Activated CD8-positive, alpha-beta T cell treated with anti-CD3 and anti-CD28 coated beads, Interleukin-2, amount 10 ng/mL, durations not matched to agents 7 days and 5 days (primary cell): Measurements from ENCODE around the gene ARNT2. TPM values are rescaled to one million over a fixed set of nuclear protein-coding genes. Genes with fewer than 3 reads are reported as not detected.

Source experiments
- ATAC-seq: fragments of 150-1000 bp; cut with Tn5 transposase; one replicate; pipeline ENCODE4 v1.10.0; 2021; ENCODE audit warnings: moderate library complexity
- CTCF ChIA-PET: fragments of 350-600 bp; sonication (Branson Sonifier 250); formaldehyde crosslinking; loops from one replicate; lab custom pipeline; 2021; ENCODE audit warnings: antibody characterized with exemption; lab: Charles Lee
- POLR2A ChIA-PET: fragments of 350-600 bp; sonication (Branson Sonifier 250); formaldehyde crosslinking; loops from one replicate; lab custom pipeline; 2021; ENCODE audit warnings: antibody characterized with exemption; lab: Charles Lee
- DNase-seq: peaks from one replicate; pipeline ENCODE4 v3.0.0-alpha.2; 2020
- H3K27ac Mint-ChIP-seq: one replicate; pipeline ENCODE4 v1.8.0; 2021; ENCODE audit warnings: mild to moderate bottlenecking, mixed read lengths
- H3K27me3 Mint-ChIP-seq: one replicate; pipeline ENCODE4 v1.8.0; 2021; ENCODE audit warnings: low read depth, mixed read lengths
- H3K36me3 Mint-ChIP-seq: one replicate; pipeline ENCODE4 v1.8.0; 2021; ENCODE audit warnings: low read depth, mixed read lengths
- H3K4me1 Mint-ChIP-seq: one replicate; pipeline ENCODE4 v1.8.0; 2021; ENCODE audit warnings: low read depth, mixed read lengths
- H3K4me3 Mint-ChIP-seq: one replicate; pipeline ENCODE4 v1.8.0; 2021; ENCODE audit warnings: mild to moderate bottlenecking, mixed read lengths
- H3K9me3 Mint-ChIP-seq: one replicate; pipeline ENCODE4 v1.8.0; 2022; ENCODE audit warnings: mixed read lengths; ENCODE audit not compliant: insufficient read depth
- total RNA-seq, 2 experiments: library from RNA; stranded (reverse); gene quantifications; one replicate each; pipeline ENCODE4 v1.2.3, GENCODE V29; 2021

The ARNT2 gene
- total RNA-seq, 2 experiments from 2014 or later: not detected

GRCh38 chr15:80587816-80588456 lies 183.8 kb downstream of the ARNT2 start:
- Mint-ChIP-seq H3K9me3 (no peaks in the 10 kb centered on the region), H3K27ac (no peak overlapping the region), H3K4me1 (no peaks in the 10 kb centered on the region), H3K27me3 (peaks cover 7% of the 10 kb centered on the region), H3K4me3 (no peak overlapping the region), H3K36me3 (no peaks in the 10 kb centered on the region)
- ChIA-PET POLR2A (no interaction called here), CTCF (no interaction called here)
- DNase-seq: no peak
- ATAC-seq: no peak

GRCh38 chr15:80588801-80589200 lies 184.6 kb downstream of the ARNT2 start:
- Mint-ChIP-seq H3K4me3 (no peak overlapping the region), H3K4me1 (no peaks in the 10 kb centered on the region), H3K27me3 (peaks cover 7% of the 10 kb centered on the region), H3K9me3 (no peaks in the 10 kb centered on the region), H3K27ac (no peak overlapping the region), H3K36me3 (no peaks in the 10 kb centered on the region)
- ATAC-seq (no peak), DNase-seq (no peak)
- POLR2A ChIA-PET: no interaction called here
- CTCF ChIA-PET: no interaction called here

DNA sequence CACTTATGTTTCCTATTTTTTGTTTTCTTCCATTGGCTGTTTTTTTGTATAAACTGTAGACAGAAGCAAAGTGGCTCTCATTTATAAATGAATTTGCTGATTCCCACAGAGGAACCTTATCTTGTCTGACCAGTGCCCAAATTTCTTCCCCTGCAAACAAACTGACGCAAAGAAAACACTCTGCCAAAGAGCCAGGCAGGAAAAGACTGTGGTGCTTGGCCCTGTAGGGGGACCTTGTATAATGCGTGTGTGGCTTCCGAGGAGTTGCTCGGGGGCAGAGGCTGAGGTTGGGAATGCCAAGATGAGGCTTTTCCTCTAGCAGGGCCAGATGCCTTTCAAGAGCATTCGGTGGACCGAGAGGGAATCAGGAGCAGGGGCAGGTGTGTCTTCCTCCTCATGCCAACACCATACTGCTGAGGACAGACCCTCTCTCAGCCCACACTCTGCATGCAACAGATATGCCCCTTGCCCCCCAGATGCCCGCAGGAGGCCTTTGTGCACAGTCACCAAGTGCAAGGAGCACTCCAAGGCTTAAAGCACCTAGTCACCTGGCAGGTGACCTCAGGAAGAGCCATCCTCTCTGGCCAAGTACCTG lies 186.7 kb downstream of the ARNT2 start:
- ChIA-PET POLR2A (no interaction called here), CTCF (no interaction called here)
- no peaks in the 10 kb centered on the region for H3K4me1 Mint-ChIP-seq
- H3K27me3 Mint-ChIP-seq: peaks cover 6% of the 10 kb centered on the region
- no peak overlapping the region for H3K27ac Mint-ChIP-seq
- ATAC-seq (no peak), DNase-seq (no peak)
- H3K9me3 Mint-ChIP-seq: no peaks in the 10 kb centered on the region
- no peak overlapping the region for H3K4me3 Mint-ChIP-seq
- no peaks in the 10 kb centered on the region for H3K36me3 Mint-ChIP-seq

- no peaks in the 10 kb centered on the region for H3K9me3 Mint-ChIP-seq
- H3K36me3 Mint-ChIP-seq: no peaks in the 10 kb centered on the region
- CTCF ChIA-PET: interaction anchor here (1.6 kb wide), 1 partner anchor 185 kb away, joined by 6 read pairs; no protein-coding TSS in a partner anchor
Measured at GRCh38 chr15:80591471-80591870, 187.3 kb downstream of the ARNT2 start.

GRCh38 chr15:80591938-80592825 lies 188.0 kb downstream of the ARNT2 start:
- POLR2A ChIA-PET: no interaction called here
- no peak overlapping the region for H3K4me3 Mint-ChIP-seq
- no peaks in the 10 kb centered on the region for H3K9me3 Mint-ChIP-seq
- ATAC-seq (no peak), DNase-seq (no peak)
- no peaks in the 10 kb centered on the region for H3K36me3 Mint-ChIP-seq
- no peak overlapping the region for H3K27ac Mint-ChIP-seq
- CTCF ChIA-PET: interaction anchor here (1.6 kb wide), 1 partner anchor 184 kb away, joined by 6 read pairs; no protein-coding TSS in a partner anchor
- H3K4me1 Mint-ChIP-seq: no peaks in the 10 kb centered on the region
- H3K27me3 Mint-ChIP-seq: peaks cover 3% of the 10 kb centered on the region

More at GRCh38 chr15:80591471-80591870, 187.3 kb downstream of the ARNT2 start:
- POLR2A ChIA-PET: no interaction called here
- Mint-ChIP-seq H3K4me3 (no peak overlapping the region), H3K27ac (no peak overlapping the region), H3K4me1 (no peaks in the 10 kb centered on the region), H3K27me3 (peaks cover 3% of the 10 kb centered on the region)
- ATAC-seq (no peak), DNase-seq (no peak)

DNA sequence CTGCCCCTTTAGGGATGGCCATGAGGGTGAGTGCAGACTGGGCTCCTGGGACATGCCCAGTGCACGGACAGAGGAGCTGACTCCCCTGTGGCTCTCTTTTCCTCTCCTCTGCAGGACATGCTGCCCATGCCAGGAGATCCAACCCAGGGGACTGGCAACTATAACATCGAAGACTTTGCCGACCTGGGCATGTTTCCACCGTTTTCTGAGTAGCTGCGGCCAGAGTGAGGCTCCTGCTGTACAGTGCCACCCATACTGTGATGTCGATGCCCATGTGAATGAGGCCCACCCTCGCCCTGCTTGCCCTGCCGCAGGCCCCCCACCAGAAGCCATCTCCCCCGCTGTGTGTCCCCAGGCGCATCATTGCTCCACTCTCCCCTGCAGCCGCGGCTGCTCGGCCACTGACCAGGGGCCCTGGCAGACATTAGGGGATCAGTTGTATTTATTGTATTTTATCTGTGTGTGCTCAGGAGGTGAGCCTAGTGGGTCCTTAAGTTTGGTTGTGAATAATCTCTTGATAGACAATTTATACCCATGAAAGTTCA lies 189.4 kb downstream of the ARNT2 start:
- ATAC-seq (no peak), DNase-seq (no peak)
- no peak overlapping the region for H3K4me3 Mint-ChIP-seq
- H3K4me1 Mint-ChIP-seq: no peaks in the 10 kb centered on the region
- no peaks in the 10 kb centered on the region for H3K36me3 Mint-ChIP-seq
- H3K27me3 Mint-ChIP-seq: peaks cover 2% of the 10 kb centered on the region
- H3K9me3 Mint-ChIP-seq: no peaks in the 10 kb centered on the region
- ChIA-PET POLR2A (no interaction called here), CTCF (no interaction called here)
- H3K27ac Mint-ChIP-seq: no peak overlapping the region

- ChIA-PET POLR2A (no interaction called here), CTCF (no interaction called here)
- DNase-seq (no peak), ATAC-seq (no peak)
- Mint-ChIP-seq H3K27ac (no peak overlapping the region), H3K9me3 (no peaks in the 10 kb centered on the region), H3K36me3 (no peaks in the 10 kb centered on the region), H3K4me1 (no peaks in the 10 kb centered on the region), H3K4me3 (no peak overlapping the region), H3K27me3 (peaks cover 3% of the 10 kb centered on the region)
Measured at GRCh38 chr15:80594091-80594889, 190.1 kb downstream of the ARNT2 start.

DNA sequence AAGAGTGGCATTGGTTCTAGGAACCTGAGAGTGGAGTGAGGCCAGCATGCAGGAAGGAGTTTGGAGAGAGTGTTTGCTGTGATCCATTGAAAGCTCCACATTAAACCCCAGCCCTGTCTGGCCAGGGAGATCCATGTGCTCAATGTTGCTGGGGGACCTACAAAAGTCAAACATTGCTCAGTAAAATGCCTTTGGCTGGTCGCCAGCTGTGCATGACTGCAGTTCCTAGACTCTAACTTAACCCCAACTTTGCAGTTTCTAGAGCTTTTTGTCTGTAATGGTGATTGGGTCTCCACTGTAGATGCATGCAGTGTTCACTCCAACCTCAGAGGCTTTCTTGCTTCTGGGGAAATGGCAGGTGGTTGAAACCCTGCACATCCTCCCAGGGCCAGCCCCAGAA lies 191.2 kb downstream of the ARNT2 start:
- no peak overlapping the region for H3K27ac Mint-ChIP-seq
- ChIA-PET CTCF (no interaction called here), POLR2A (no interaction called here)
- no peak for DNase-seq
- H3K36me3 Mint-ChIP-seq: no peaks in the 10 kb centered on the region
- H3K4me3 Mint-ChIP-seq: no peak overlapping the region
- ATAC-seq: no peak
- H3K9me3 Mint-ChIP-seq: no peaks in the 10 kb centered on the region
- H3K4me1 Mint-ChIP-seq: no peaks in the 10 kb centered on the region
- H3K27me3 Mint-ChIP-seq: peaks cover 9% of the 10 kb centered on the region

DNA sequence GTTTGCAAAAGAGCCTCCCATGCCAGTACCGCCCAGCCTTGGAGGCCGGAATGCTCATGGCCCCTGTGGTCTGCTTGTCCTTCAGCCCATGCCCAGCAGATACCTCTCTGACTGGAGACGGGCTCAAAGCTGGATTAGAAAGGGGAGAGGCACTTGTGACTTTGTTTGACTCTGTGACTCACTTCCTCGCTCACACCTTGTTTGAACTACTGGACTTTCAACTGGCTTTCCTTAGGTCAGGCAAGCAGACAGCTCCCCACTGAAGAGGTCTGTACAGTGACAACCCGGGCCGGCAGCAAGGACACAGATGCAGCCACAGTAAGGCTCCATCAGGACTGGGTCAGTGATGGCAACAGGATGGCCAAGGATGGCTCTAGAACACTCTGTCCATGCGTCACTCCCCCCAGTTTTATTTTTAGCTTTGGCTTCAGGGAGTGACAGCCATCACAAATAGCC lies 192.4 kb downstream of the ARNT2 start:
- Mint-ChIP-seq H3K4me3 (no peak overlapping the region), H3K9me3 (no peaks in the 10 kb centered on the region), H3K4me1 (no peaks in the 10 kb centered on the region), H3K36me3 (no peaks in the 10 kb centered on the region), H3K27ac (no peak overlapping the region), H3K27me3 (peaks cover 9% of the 10 kb centered on the region)
- POLR2A ChIA-PET: no interaction called here
- ATAC-seq: no peak
- CTCF ChIA-PET: no interaction called here
- DNase-seq: no peak

DNA sequence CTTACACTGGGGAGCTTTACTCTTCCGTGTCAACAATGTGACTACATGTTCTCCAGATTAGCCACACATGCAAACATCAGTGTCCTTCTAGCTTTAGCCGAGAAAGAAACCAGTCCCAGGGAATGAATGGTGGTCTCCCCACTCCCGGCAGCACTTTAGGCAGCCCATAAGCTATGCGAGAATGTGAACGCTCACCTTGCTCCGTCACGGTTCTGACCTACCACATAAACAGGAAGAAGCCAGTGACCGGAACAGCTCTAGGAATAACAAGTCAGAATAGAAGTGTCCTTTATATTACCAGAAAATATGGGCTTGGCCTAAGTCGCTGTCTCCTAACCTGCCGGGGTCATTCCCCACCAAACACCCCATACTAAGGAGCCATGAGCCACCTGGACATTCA lies 192.9 kb downstream of the ARNT2 start:
- Mint-ChIP-seq H3K36me3 (no peaks in the 10 kb centered on the region), H3K4me3 (no peak overlapping the region), H3K27me3 (peaks cover 9% of the 10 kb centered on the region), H3K27ac (no peak overlapping the region), H3K4me1 (no peaks in the 10 kb centered on the region), H3K9me3 (no peaks in the 10 kb centered on the region)
- ChIA-PET POLR2A (no interaction called here), CTCF (no interaction called here)
- DNase-seq (no peak), ATAC-seq (no peak)

DNA sequence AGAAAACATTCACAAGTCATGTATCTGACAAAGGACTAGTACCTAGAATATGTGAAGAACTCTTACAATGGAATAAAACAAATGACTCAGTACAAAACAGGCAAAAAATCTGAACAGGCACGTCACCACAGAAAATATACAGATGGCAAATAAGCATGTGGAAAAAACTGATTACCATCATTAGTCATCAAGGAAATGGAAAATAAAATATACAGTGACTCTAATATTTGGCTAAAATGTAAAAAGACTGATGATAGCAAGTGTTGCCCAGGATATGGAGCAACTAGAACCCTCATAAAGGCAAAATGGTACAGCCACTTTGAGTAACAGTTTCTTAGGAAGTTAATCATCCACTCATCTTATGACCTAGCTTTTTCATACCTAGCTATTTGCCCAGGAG lies 195.2 kb downstream of the ARNT2 start:
- POLR2A ChIA-PET: no interaction called here
- DNase-seq (no peak), ATAC-seq (no peak)
- no peak overlapping the region for H3K27ac Mint-ChIP-seq
- CTCF ChIA-PET: interaction anchor here (1.0 kb wide), 1 partner anchor 32 kb away, joined by 3 read pairs; no protein-coding TSS in a partner anchor
- H3K4me1 Mint-ChIP-seq: no peaks in the 10 kb centered on the region
- no peaks in the 10 kb centered on the region for H3K9me3 Mint-ChIP-seq
- peaks cover 9% of the 10 kb centered on the region for H3K27me3 Mint-ChIP-seq
- no peak overlapping the region for H3K4me3 Mint-ChIP-seq
- H3K36me3 Mint-ChIP-seq: no peaks in the 10 kb centered on the region
